HG02610 (cell line): ENCODE data around the gene GABRA5.
"Not testable (repeated sequence)": the region's sequence is repeated elsewhere in the genome, so short reads cannot be mapped to it uniquely, and the experiment has no call there.

Experiments
- ATAC-seq: cut with Tn5 transposase; IDR thresholded peaks from one replicate; pipeline ENCODE4 v1.9.1; 2021; ENCODE audit warnings: mild to moderate bottlenecking, moderate library complexity; ENCODE audit not compliant: unreplicated experiment

The GABRA5 gene

GRCh38 chr15:26875476-26875850 lies 8.6 kb downstream of the GABRA5 start:
- ATAC-seq = no peak

- no peak for ATAC-seq
Measured at GRCh38 chr15:26877831-26878230, 11.0 kb downstream of the GABRA5 start.

GRCh38 chr15:26879706-26880105 lies 12.8 kb downstream of the GABRA5 start:
- no peak for ATAC-seq

GRCh38 chr15:26882112-26882511 lies 15.2 kb downstream of the GABRA5 start:
- no peak for ATAC-seq

GRCh38 chr15:26882616-26883365 lies 15.9 kb downstream of the GABRA5 start:
- ATAC-seq = no peak

GRCh38 chr15:26883466-26883865 lies 16.6 kb downstream of the GABRA5 start:
- ATAC-seq = no peak

GRCh38 chr15:26886566-26886965 lies 19.7 kb downstream of the GABRA5 start:
- no peak for ATAC-seq

GRCh38 chr15:26887926-26888666 lies 21.2 kb downstream of the GABRA5 start:
- no peak for ATAC-seq

- ATAC-seq = no peak
Measured at GRCh38 chr15:26888761-26889160, 21.9 kb downstream of the GABRA5 start.

GRCh38 chr15:26889298-26889898 lies 22.5 kb downstream of the GABRA5 start:
- ATAC-seq = no peak

GRCh38 chr15:26890451-26890850 lies 23.6 kb downstream of the GABRA5 start:
- no peak for ATAC-seq

GRCh38 chr15:26890988-26891387 lies 24.1 kb downstream of the GABRA5 start:
- ATAC-seq = no peak

- ATAC-seq = peak; percentile 56
Measured at GRCh38 chr15:26891448-26892181, 24.8 kb downstream of the GABRA5 start.

- no peak for ATAC-seq
Measured at GRCh38 chr15:26892182-26892518, 25.3 kb downstream of the GABRA5 start.

GRCh38 chr15:26892678-26893077 lies 25.8 kb downstream of the GABRA5 start:
- ATAC-seq = no peak

- ATAC-seq = no peak
Measured at GRCh38 chr15:26893351-26894065, 26.6 kb downstream of the GABRA5 start.

GRCh38 chr15:26894181-26894580 lies 27.3 kb downstream of the GABRA5 start:
- no peak for ATAC-seq

- not testable (repeated sequence) for ATAC-seq
Measured at GRCh38 chr15:26895346-26895745, 28.5 kb downstream of the GABRA5 start.

- ATAC-seq = no peak
Measured at GRCh38 chr15:26899658-26900057, 32.8 kb downstream of the GABRA5 start.

GRCh38 chr15:26901041-26901440 lies 34.2 kb downstream of the GABRA5 start:
- no peak for ATAC-seq

GRCh38 chr15:26910715-26911114 lies 43.9 kb downstream of the GABRA5 start:
- no peak for ATAC-seq
